Skin of body (tissue), 2 donors: ENCODE data around the gene MPHOSPH6. TPM values are rescaled to one million over a fixed set of nuclear protein-coding genes. Genes with fewer than 3 reads are reported as not detected.
A peak's percentile ranks its signal among the peaks of the same experiment; 100 is the strongest.
"Not testable (repeated sequence)": the region's sequence is repeated elsewhere in the genome, so short reads cannot be mapped to it uniquely, and the experiment has no call there.

Experiments used
- DNase-seq: peaks from one replicate; lab custom pipeline; 2025; lab: John Stamatoyannopoulos, UW
- total RNA-seq: library from RNA; depleted of rRNA; stranded (reverse); fragments of >200 nt; gene quantifications from one replicate; pipeline ENCODE4 v1.2.3, GENCODE V29; 2014

MPHOSPH6 gene, protein sequence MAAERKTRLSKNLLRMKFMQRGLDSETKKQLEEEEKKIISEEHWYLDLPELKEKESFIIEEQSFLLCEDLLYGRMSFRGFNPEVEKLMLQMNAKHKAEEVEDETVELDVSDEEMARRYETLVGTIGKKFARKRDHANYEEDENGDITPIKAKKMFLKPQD
- 29.7 TPM for total RNA-seq

DNA sequence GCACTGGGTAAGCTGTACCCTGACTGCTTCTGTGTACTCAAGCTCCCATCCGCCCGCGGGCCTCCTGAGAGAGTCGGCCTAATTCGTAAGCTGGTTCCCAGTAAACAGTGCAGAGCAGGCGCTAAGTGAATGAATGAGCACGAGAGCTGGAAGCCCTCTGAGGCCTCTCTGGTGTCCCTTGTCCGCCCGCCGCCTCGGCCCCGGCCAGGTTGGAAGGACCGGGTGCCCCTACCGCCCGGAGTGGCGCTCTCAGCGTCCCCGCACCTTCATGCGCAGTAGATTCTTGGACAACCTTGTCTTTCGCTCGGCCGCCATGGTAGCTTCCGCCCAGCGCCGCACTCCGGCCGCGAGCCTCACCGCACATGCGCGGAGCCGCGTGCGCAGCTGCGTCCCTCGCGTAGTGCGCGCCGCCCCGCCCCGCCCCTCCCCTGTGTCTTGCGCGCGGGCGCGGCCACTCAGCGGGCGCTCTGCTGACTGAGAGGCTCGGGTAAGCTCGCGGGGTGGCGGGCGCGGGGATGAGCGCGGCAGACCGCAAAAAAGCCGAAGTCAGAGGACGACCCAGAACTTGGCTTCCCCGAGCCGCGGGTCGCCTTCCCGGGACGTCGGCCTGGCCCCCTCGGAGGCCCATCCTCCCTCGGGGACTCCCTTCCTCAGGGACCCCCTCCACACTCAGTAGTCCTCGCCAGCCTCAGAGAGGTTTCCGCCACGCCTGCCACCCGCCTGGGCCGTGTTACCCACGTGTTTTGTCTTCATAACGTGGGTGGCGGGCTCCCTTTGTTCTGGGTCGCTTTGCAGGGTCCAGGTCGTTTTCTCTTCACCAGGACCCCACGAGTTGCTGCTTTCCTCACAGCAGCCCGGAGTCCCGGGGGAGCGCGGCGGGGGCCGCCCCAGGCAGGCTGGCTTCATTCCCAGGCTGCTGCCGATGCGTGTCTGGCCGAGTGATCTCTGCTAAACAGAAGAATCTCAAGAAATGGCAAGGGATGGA is at the start of gene MPHOSPH6:
TSS of gene MPHOSPH6 (minus strand) at position 364 of the 985 bp plus-strand sequence. CDS start at position 315, 49 bp downstream.
- peak; percentile 82 for DNase-seq

DNA sequence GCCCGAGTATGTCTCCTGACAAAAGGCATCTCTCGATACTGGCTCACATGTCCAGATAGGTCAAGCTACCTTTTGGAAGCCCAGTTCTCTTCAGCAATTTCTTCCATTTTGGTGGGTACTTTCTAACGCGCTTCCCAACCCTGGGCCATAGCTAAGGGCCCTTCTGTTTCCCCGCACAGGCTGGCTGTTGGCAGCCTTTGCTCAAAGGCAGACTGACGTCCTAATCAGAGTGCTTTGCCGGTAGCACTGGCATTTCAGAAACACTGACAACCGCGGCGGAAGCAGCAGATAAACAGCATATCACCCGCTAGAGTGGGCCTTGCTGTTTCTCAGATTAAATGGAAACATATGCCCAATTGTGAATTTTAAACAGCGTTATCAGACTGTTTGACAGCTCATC is 49.3 kb upstream of the MPHOSPH6 start:
- DNase-seq: no peak

DNA sequence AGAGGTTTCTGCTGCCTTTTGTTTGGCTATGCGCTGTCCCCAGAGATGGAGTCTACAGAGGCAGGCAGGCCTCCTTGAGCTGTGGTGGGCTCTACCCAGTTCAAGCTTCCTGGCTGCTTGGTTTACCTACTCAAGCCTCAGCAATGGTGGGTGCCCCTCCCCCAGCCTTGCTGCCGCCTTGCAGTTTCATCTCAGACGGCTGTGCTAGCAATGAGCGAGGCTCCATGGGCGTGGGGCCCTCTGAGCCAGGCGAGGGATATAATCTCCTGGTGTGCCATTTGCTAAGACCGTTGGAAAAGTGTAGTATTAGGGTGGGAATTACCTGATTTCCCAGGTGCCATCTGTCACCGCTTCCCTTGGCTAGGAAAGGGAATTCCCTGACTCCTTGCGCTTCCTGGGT is 39.3 kb upstream of the MPHOSPH6 start:
- DNase-seq: not testable (repeated sequence)

DNA sequence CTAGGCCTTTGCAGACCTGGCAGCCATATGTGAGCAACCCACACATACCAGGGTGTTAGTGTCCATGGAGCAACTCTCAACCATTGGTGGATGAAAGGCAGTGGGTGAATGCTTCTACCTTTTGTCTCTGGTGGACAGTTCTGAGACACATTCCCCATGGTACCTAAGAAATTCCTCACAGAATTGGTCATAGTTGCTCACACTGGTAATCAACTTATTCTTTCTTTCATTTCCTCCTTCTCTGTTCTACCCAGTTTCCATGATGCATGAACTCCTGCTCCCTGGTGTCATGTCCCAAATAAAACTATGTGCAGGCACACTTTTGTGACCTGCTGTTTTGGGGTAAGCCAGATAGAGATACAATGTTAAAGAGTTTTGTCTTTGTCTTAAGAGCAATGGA is 33.2 kb upstream of the MPHOSPH6 start:
- DNase-seq: no peak

DNA sequence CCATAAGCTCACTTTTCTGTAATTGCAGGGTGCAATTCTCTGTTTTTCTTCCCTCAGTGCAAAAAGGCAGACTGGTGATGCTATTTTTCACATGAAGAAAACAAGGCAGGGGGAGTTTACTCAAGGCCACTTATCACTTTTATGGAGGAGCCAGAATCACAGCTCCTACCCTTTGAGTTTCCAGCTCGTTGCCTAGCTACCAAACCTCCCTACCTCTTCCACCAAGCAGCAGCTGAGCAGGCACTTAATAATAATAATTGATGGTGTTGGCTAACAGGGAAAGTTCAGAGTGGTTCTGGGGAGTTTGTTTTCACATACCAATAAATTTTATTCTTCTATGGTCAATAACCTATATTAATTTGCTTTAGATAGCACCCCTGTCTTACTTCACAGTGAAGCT is 31.9 kb upstream of the MPHOSPH6 start:
- no peak for DNase-seq

DNA sequence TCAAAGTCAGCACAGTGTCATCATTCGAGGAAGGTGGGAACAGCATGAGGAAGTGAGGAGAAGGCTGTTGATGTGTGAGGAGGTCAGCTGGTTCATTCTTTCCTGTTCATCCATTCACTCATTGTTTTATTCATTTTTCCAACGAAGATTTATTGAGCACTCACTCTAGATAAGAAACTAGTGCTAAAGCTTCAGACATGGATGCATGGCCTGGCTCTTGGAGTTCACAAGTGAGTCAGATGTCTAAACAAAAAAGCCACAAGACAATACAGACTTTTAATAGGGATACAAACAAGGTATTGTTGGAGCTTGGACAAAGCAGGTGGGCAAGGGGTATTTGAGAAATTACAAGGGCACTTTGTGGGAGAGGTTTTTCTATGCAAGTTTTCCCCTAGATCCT is 31.3 kb upstream of the MPHOSPH6 start:
- no peak for DNase-seq

DNA sequence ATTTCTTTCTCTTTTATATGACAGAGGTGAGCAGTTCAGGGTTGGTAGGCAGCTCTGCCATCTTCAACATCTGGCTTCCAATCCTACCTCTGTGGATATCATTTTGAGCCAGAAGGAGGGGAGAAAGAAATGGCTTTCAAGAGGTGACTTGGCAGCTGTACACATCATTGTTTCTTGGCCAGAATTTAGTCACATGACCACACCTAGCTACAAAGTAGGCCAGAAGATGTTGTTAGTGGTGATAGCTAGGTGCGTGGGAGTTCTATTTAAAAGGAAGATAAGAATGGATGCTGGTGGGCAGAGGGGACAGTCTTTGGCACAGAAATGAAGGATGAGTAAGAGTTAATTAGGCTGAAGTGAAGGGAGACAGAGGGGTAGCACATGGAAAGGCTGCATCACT is 29.2 kb upstream of the MPHOSPH6 start:
- no peak for DNase-seq

DNA sequence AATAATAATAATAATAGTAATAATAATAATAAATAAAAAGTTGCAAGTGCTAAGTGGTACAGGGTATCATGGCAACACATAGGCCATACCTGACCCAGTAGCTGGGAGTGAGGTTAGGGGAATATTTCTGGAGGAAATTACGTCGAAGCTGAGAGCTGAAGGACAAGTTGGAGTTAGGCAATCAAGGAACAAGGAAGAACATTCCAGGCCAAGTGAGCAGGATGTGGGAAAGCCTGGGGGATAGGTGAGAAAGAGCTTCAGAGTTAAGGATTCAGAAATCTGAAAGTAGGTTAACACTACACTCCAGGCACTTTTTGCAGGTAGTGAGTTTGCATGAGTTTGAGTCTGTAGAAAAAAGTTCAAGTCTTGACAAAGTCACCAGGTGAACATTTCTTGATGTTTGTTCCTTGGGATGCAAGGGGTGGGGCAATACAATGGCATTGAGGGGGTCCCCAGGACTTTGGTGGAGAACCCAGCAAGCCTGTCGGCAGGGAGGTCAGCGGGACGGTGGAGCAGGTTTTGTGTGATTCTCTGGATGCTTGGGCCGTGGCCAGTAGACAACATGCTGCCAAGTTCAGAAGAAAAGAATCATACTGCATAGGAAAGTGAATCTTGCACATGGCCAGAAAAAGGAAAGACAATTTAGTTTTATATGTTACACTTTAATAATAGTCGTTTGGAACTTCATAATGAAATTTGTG is 27.7 kb upstream of the MPHOSPH6 start:
- DNase-seq: no peak

DNA sequence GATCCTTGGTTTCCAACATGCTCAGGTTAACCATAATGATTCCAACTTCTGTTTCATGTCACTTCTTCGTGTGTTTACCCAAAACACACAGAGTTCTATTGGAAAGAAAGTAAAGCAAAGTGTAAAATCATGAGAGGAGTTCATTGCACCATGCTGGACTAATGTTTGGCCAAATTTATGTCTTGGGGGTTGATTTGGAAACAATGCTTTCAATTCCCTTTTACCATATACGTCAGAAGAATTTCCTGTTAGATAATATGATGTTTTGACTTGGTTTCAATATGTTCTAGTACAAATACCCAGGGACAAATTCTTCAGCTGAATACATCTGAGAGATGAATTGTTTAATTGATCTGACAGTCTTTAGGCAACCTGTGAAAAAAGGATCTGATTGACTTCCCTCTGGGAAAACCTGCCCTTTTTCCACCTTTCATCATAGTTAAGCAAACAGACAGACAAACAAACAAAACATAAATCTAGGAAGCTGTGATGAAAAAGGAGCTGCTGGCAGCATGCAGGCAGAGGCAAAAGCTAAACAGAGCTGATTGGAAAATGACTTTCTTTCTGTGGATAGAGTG is 26.0 kb upstream of the MPHOSPH6 start:
- no peak for DNase-seq

DNA sequence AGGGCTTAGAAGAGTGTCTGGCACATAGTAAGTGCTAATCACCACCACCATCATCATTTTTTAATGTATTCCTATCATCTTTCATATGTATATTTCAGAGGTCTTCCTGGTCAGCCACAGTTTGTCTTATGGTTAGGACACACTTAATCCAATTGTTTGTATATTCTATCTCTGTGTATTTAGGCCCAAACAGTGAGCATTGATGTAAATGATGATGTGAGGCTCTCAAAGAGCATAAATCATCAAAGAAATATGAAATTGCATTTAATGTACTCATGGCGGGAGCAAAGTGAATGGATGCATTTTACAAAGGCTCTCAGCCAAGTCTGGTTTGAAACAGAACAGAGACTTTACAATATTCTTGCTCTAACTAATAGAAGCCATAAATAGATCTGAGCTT is 24.1 kb upstream of the MPHOSPH6 start:
- DNase-seq: no peak

DNA sequence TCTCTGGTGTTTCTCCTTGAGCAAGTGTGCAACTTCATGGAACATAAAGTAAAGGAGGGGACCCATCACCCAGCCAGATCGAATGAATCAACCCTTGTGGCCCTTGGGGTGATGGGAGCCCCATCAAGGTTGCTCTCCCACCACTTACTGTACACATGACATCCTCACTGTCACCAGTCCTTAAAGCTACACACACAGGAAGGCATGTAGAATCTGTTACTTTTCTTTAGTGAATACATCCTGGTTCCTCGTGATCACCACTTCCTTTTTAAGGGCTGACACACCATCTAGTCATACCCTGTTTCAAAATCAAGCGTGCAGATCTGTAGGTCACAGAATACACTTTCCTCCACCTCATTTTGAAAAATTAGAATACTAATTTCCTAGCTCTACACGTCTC is 22.6 kb upstream of the MPHOSPH6 start:
- no peak for DNase-seq

DNA sequence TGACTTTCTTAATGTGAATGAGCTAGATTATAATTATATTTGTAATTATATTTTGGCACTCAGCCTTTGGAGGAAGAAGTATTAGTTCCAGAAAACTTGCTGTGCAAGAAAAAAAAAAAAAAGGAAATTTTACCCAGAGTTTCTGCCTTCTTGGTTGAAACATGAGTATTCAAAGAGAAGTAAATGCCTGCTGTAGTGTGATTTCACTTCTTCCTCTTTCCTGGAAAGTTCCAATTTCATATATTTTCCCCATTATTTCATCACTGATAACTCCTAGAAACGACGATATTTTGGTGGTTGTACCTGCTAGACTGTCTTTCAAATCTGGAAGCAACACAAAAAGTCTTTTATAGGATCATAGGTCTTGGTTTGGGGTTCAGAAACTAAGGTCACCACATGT is 20.4 kb upstream of the MPHOSPH6 start:
- DNase-seq: no peak

DNA sequence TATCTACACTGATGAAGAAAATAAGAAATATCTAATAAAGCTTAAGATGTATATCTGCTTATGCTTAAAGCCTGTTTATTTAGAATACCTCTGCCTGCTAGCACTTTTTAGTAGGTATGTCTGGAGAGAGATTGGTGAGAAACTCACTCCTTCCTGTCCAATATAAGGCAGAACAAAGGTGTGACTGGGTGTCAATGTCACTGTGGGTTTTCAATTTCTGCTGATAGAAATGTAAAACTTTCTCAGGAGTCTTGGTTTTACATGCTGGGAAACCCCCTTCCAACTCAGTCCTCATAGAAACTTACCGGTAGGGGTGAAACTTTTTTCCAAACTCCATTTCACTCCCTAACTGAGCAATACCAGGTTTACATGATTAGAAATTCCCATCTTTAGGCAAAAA is 17.8 kb upstream of the MPHOSPH6 start:
- DNase-seq: no peak

DNA sequence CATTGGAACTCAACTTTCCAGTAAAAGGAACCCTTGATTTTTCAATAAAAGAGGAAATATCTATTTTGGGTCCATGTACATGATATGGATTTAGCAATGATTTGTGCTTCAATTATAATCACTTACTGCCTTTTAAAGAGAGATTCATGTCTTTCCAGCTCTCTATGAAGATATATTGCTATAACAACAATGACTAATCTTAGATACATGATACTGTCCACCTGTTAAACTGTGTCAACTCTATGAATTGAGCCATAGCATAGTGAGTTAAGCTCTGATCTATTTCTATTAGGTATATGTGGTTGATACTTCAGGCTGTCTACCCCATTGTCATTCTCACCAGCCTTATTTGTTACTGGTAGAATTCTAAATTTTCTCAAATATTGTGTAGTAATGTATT is 15.0 kb upstream of the MPHOSPH6 start:
- DNase-seq: no peak

DNA sequence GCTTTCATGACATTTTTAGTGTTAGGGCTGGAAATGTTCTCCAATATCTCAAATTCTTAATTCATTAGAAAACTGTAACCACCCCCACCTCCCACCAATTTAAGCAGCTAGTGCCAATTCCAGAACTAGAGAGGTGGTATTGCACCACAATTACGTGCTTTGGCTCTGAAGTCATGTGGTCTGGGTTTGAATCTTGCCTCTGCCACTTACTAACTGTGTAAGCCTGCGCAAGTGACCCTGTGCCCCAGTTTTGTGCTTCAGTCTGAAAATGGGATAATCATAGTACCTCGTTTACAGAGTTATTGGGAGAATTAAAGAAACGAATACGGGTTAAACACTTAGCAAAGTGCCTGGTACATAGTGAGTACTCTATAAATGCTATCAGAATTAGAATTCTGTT is 14.2 kb upstream of the MPHOSPH6 start:
- DNase-seq: no peak

DNA sequence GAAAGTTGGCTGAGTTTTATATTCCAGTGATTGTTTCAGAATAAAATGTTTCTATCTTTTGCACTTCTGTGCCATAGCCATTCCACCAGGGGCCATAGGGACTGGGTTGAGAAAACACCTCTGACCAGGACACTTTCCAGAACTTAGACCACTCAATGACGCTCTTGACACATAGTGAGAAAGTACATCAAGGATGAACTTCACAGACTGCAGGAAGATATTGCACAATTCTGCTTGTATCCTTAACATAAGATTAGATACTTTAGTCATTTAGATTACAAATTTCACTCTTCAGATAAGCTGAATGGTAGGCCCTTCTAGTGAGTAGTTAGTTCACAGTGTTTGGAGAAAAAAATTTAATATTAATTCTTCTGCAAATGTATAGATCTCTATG is 13.0 kb upstream of the MPHOSPH6 start:
- no peak for DNase-seq

DNA sequence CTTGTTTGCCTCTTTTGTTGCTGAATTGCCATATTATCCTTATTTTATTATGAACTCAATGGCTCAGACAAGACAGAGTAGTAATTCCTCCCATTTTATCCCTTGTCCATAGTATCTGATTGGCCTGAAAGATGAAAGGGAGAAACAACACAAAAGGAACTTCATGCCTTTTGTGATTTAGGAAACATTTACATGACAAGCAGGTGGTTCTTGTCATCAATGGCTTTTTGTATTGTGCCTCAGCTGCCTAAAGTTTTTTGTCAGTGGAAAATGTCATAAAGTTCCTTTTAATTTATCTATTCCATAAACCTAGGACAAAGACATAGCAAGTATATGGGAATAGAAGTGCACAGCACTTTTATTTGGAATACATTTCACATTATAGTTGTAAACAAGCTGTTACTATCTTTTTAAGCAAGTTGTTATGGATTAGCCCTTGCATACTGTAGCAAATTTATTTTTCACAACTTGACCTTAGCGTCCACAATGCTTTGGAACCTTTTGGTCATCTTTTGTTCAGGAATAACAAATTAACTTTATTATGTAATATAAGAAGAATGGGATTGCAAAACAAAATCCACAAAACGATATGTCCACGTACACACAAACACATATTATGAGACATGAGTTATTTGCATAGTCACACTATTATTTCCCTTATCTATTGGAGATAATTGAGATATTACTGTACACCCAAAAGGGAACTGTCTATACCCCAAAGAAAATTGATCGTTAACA is 12.4 kb upstream of the MPHOSPH6 start:
- DNase-seq: no peak

DNA sequence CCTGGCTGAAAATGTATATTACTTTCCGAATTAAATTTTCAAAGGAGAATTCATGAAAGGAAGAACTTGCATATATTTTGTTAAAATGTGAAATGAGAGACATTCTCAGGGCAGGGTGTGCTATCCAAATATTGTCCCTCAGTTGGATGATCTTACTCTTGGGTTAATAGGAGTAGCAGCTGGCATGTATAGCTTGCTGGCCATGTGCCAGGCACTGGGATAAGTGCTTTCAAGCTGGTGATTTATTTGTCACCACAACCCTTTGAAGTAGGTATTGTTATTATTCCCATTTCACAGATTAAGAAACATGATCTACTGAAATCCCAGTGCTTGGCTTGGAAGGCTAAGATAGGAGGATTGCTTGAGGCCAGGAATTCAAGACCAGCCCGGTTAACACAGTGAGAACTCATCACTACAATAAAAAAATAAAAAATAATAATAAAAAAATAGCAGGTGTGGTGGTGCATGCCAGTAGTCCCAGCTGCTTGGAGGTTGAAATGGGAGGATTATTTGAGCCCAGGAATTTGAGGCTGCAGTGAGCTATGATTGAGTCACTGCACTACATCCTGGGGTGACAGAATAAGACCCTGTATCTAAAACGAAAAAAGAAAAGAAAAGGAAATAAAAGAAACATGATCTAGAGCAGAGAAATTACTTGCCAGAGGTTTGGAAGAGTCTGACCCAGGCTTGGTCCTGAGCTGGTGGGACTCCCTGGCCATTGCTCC is 11.6 kb upstream of the MPHOSPH6 start:
- no peak for DNase-seq

DNA sequence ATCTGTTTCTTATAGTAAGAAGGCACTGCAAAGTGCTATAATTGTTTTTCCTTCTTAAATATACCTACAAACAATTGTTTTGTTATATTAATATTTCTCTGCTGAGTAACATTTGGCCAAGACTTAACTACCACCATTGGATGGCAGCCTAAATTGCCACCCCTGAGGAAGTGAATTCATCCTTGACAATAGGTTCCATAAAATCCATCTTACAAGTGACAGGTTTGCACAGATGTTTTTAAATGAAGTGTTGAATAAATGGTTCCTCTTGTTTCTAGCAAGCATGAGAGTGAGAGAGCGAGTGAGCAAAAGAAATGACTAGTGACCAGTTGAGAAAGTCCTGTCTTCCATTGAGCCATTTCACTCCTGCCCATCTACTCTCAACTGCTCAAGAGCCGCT is 8.3 kb upstream of the MPHOSPH6 start:
- no peak for DNase-seq

DNA sequence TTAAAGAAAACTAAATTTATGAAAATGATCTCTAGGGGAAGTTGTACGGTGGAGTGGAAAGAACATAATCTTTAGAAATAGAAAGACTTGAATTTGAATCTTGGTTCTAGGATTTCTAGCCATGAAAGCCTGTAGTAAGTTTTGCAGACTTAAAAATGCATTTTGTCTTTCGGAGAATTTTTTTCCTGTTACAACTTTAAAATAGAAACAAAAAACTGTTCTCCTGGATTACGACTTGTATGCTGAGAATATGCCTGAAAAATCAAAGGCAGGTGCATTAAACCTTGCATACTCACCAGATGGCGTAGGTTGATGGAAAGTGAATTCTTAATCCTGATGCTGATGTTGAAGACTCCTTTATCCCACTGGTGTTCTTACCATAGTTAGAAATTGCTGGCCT is 7.5 kb upstream of the MPHOSPH6 start:
- no peak for DNase-seq

DNA sequence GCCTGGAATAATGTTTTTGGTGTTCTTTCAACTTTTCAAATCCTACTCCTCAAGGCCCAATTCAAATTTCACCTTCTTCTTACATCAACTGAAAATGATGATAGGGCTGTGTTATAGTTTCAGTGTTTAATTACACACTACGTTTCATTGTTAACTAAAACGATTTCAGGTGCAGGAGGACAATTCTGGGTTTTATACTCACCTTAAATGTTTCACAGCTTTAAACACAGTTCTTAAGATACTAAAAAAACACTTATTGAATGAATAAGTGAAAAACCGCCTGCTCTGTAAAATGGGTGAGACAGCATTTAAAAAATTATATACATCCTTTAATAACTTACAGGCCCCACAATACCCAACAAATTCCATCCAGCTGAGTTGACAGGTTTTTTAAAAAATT is 6.2 kb upstream of the MPHOSPH6 start:
- DNase-seq: no peak
